Bronchial epithelial cell (primary cell): ENCODE measurements around the gene AZIN2. TPM values are rescaled to one million over a fixed set of nuclear protein-coding genes. Genes with fewer than 3 reads are reported as not detected.

Experiments used
- DNase-seq: peaks from one replicate; pipeline ENCODE4 v3.0.0-alpha.2; 2010; ENCODE audit warnings: low read depth
- FAIRE-seq: peaks from 2 replicates; lab custom pipeline; 2011; peaks lifted over from hg19 to GRCh38; lab: Jason Lieb, UNC
- H3K27me3 ChIP-seq: 2 replicates; pipeline ENCODE4 v1.5.1; 2011; ENCODE audit warnings: low read length; ENCODE audit not compliant: control insufficient read depth, insufficient read depth
- H3K36me3 ChIP-seq: 2 replicates; pipeline ENCODE4 v1.5.1; 2011; ENCODE audit warnings: low read length; ENCODE audit not compliant: control insufficient read depth, insufficient read depth
- H3K4me3 ChIP-seq: 2 replicates; pipeline ENCODE4 v1.5.1; 2011; ENCODE audit warnings: mild to moderate bottlenecking, low read depth, low read length, control low read depth
- total RNA-seq: library from RNA; depleted of rRNA; stranded (reverse); fragments of >200 nt; gene quantifications from 2 replicates; pipeline ENCODE4 v1.2.1, GENCODE V29; 2014
- TF ChIP-seq, protein P1 (sequence below): IDR thresholded peaks from 2 replicates; pipeline ENCODE4 v1.5.1; 2011; ENCODE audit warnings: mild to moderate bottlenecking, moderate library complexity, low read length, control low read depth, inconsistent platforms; ENCODE audit not compliant: insufficient read depth, severe bottlenecking

The AZIN2 gene
- total RNA-seq, 1 donor from 2014 or later = 1.3 TPM

DNA sequence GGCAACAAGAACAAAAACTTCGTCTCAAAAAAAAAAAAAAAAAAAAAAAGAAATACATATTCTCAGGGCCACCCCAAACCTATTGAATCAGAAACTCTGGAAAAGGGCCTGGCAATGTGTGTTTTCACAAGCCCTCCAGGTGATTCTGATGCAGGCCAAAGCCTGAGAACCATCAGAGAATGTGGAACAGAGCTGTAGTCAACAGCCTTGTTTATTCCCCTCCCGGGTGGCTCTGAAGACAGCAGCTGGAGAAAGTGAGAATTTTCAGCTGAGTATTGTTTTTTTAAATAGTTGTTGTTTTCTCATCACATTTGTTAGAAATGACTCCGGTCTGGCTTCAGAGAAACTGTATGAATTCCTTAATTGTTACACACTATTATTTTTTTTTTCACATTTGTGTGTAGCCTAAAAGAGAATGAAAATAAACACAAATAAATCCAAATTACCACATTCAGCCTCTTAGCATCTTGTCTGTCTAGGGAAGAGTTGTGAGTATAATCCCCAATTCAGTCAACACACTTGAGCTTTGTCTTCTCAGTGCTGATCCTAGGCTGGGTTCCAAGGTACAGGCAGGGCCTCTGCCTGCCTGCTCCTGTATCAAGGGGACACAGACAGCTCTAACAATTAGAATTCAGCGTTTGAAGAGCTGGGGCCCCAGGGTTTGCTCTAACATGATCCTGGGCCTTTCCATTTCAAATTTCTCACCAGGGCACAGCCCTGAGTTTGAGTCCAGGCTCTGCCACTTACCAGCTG lies 6.6 kb upstream of the AZIN2 start:
- DNase-seq = no peak
- H3K36me3 ChIP-seq = no peaks in the 10 kb centered on the region
- no peak for FAIRE-seq
- TF ChIP-seq, protein P1, sequence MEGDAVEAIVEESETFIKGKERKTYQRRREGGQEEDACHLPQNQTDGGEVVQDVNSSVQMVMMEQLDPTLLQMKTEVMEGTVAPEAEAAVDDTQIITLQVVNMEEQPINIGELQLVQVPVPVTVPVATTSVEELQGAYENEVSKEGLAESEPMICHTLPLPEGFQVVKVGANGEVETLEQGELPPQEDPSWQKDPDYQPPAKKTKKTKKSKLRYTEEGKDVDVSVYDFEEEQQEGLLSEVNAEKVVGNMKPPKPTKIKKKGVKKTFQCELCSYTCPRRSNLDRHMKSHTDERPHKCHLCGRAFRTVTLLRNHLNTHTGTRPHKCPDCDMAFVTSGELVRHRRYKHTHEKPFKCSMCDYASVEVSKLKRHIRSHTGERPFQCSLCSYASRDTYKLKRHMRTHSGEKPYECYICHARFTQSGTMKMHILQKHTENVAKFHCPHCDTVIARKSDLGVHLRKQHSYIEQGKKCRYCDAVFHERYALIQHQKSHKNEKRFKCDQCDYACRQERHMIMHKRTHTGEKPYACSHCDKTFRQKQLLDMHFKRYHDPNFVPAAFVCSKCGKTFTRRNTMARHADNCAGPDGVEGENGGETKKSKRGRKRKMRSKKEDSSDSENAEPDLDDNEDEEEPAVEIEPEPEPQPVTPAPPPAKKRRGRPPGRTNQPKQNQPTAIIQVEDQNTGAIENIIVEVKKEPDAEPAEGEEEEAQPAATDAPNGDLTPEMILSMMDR = no peak
- no peak overlapping the region for H3K4me3 ChIP-seq
- H3K27me3 ChIP-seq = no peaks in the 10 kb centered on the region

DNA sequence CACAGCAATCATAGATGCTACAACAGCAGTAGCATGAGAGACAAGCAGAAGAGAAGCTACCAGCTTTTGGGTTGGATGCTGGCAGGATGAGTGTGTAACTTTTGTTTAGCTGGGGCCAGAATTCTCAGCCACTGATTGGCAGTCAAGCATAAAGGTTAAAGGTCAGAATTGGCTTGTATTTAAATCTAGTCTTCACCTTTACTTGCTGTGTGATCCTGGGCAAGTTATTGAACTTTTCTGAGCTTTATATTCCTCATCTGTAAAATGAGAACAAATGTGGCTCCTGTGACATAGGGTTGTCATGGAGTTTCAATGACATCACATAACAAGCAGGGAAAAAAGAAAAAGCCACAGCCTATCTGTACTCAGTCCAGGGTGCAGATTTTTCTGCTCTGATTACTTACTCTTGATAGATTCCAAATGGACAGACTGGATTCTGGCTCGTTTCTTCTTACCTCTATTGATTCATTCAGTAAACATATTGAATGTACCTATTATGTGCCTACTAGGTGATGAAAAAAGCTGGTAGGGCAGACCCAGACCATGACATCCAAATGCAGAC lies 2.8 kb upstream of the AZIN2 start:
- H3K36me3 ChIP-seq = no peaks in the 10 kb centered on the region
- FAIRE-seq (no peak), DNase-seq (no peak)
- TF ChIP-seq, protein P1 = no peak
- H3K4me3 ChIP-seq = no peak overlapping the region
- no peaks in the 10 kb centered on the region for H3K27me3 ChIP-seq

DNA sequence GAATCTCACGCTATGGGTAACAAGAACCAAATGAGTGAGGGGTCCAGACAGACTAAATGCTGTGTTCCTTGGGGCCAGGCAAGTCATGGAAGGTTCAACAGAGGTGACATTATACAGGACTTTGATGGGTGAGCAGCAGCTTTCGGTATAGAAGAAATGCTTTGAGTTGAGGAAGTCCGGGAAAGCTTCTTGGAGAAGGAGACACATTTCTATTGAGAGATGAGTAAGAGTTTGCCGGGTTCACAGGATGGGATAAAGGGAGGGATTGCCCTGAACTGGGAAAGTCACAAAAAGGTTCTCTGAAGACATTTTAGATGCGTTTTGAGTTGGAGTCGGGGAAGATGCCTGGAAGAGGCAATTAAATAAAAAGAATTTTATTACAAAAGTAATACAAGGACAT lies 580 bp upstream of the AZIN2 start:
- TF ChIP-seq, protein P1 = no peak
- FAIRE-seq (no peak), DNase-seq (no peak)
- Histone ChIP-seq H3K36me3 (no peaks in the 10 kb centered on the region), H3K27me3 (no peaks in the 10 kb centered on the region), H3K4me3 (peak overlapping the region; percentile 61)

DNA sequence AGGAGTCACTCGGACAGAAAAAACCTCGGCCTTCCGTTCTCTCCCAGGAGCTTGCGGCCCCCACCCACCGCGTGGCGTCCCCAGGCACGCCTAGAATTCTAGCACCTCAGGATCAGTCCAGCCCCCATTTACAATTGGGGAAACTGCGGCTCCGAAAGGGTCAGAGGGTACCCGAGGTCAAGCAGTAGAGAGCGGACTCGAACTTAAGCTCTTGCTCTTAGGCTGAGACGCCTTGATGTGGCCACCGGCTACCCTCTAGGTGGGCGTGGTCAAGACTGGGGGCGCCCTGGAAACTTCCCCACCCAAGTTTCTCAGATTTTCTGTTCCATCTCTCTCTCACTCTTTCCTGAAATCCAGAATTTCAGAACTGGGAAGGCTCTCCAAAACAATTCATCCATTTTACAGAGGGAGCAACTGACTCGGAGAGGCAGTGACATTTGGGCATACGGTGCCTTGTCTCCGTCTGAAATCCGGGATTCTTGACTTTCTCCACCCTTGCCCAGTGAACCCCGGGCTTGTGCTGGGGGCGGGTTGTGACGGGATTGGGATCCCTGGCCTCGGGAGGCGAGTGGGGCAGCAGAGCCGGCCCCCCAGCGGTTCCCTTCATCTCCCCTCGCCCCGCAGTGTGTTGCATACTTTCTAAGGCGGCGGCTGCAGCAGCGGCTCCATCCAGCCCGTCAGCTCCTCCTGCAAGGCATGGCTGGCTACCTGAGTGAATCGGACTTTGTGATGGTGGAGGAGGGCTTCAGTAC lies 777 bp downstream of the AZIN2 start:
- H3K4me3 ChIP-seq = peak overlapping the region; percentile 61
- no peak for FAIRE-seq
- no peak for DNase-seq
- H3K36me3 ChIP-seq = no peaks in the 10 kb centered on the region
- TF ChIP-seq, protein P1 = no peak
- no peaks in the 10 kb centered on the region for H3K27me3 ChIP-seq

DNA sequence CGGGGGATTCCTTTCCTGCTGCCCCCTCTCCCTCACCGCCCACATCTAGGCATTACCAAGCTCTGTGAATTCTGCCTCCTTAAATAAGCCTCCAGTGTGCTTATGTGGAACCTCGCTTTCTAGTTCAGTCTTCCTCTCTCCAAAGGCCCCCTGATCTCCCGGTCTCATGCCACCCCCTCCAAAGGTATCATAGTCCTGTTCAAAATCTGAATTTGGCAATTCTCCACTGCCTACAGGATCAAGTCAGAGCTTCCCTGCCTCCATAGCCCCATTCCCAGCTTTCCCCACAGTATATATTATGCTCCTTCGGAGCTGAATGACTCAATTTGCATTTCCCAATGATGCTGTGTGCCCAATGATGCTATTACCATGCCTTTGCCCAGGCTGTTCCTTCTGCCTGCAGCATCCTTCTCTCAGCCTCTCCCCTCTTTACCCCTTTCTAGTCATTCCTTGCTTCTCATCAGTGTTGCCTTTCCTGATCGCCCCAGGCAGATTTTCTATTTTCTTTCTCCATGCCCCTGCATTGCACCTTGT lies 1.7 kb downstream of the AZIN2 start:
- no peaks in the 10 kb centered on the region for H3K27me3 ChIP-seq
- H3K4me3 ChIP-seq = no peak overlapping the region
- TF ChIP-seq, protein P1 = no peak
- FAIRE-seq (no peak), DNase-seq (peak; percentile 30)
- H3K36me3 ChIP-seq = no peaks in the 10 kb centered on the region
